Retinal pigment epithelial cell (primary cell): ENCODE measurements around the gene REG1B.

Experiments
- DNase-seq: peaks from one replicate; pipeline ENCODE4 v3.0.0-alpha.2; 2010; ENCODE audit warnings: low read depth
- H3K4me3 ChIP-seq: 2 replicates; pipeline ENCODE4 v1.5.1; 2011; ENCODE audit warnings: mild to moderate bottlenecking, low read length, control low read depth, moderate library complexity
- TF ChIP-seq, protein P1 (sequence below): conservative IDR thresholded peaks from 2 replicates; pipeline ENCODE4 v1.5.1; 2011; ENCODE audit warnings: low read depth, low read length, control low read depth, inconsistent platforms

The REG1B gene, protein sequence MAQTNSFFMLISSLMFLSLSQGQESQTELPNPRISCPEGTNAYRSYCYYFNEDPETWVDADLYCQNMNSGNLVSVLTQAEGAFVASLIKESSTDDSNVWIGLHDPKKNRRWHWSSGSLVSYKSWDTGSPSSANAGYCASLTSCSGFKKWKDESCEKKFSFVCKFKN

DNA sequence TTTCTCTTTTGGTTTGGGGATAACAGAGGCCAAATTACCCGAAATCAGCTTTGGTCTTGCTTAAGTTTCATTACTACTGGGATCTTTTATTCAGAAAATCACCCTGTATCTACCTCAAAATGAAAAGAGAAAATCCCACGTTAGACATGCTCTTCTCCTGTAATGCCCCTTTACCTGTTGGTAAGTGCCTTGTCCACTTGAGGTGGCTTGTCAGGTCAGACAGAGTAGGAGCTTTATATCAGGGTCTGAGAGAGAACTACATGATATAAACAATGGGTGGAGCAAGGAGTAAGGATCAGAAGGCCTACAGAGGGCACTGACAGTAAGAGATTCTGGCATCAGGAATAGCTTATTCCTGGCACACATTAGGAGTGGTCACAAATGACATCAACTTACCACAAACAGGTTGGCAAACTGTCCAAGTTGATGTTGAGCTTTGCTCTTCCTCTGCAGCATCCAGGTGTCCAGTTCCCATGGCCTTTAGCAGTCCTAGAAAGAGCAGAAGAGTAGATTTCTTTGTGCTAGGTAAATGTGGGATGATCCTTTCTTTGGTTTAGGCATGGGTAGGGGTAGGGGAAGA lies at the start of gene REG1B:
TSS of gene REG1B (minus strand) at position 209 of the 580 bp plus-strand sequence. CDS start 381 bp downstream, outside the sequence.
- no peak within 1 kb of the TSS for H3K4me3 ChIP-seq
- TF ChIP-seq, protein P1, sequence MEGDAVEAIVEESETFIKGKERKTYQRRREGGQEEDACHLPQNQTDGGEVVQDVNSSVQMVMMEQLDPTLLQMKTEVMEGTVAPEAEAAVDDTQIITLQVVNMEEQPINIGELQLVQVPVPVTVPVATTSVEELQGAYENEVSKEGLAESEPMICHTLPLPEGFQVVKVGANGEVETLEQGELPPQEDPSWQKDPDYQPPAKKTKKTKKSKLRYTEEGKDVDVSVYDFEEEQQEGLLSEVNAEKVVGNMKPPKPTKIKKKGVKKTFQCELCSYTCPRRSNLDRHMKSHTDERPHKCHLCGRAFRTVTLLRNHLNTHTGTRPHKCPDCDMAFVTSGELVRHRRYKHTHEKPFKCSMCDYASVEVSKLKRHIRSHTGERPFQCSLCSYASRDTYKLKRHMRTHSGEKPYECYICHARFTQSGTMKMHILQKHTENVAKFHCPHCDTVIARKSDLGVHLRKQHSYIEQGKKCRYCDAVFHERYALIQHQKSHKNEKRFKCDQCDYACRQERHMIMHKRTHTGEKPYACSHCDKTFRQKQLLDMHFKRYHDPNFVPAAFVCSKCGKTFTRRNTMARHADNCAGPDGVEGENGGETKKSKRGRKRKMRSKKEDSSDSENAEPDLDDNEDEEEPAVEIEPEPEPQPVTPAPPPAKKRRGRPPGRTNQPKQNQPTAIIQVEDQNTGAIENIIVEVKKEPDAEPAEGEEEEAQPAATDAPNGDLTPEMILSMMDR, result no peak
- no peak for DNase-seq

DNA sequence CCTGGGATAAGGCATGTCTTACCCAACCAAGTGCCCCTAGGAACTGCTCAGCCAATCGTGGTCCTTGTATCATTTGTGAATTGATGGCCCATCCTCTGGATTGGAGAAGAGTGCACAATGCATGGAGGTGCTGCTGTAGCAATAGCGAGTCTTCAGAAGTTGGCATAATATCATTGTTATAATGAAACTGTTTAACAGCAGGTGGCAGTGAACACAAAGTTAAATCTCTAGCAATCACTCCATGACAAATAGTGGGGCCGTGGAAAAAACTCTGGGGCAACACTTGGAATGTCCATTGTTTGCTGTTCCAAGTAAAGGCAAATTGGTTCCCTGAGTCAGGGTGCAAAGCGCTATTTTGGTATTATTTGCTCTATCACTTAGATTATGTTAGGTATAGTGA lies 43.9 kb upstream of the REG1B start:
- no peak for DNase-seq
- H3K4me3 ChIP-seq, result no peak overlapping the region
- TF ChIP-seq, protein P1, result no peak

DNA sequence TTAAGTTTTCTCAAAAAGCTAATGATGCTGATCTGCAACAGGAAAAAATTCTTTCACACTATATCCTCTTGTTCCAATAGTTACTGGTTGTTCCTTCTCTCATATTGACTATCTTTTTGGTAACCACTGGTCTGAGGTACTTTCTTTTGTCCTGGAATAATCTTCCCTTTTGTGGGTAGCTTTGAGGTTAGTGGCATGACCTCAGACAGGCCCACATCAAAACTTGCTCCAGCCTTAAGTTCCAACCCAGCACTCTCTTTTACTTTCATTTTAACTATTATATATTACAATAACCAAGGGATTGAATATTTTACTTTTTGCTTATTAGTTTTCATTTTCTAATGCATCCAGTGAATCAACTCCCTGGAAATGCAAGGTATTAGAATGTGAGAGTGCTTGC lies 42.0 kb upstream of the REG1B start:
- DNase-seq, result no peak
- TF ChIP-seq, protein P1, result no peak
- H3K4me3 ChIP-seq, result no peak overlapping the region

DNA sequence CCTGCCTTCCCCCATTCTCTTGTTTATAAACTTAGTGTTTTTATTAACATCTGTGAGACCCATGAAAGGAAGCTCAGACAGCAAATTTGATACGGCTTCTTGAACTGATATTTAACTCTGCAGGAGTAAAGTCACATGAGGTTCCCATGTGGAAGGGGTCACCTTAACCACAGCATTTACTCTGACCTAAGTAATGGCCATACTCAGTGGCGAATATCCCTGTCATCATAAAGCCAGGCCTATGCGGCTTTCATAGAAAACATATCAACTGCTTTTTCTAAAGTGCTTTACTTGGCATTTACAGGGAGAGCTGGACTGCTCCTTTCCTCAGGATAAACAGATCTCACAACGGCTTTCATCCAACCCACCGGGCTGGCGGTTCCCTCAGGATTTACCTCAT lies 41.5 kb upstream of the REG1B start:
- H3K4me3 ChIP-seq, result no peak overlapping the region
- TF ChIP-seq, protein P1, result no peak
- no peak for DNase-seq

DNA sequence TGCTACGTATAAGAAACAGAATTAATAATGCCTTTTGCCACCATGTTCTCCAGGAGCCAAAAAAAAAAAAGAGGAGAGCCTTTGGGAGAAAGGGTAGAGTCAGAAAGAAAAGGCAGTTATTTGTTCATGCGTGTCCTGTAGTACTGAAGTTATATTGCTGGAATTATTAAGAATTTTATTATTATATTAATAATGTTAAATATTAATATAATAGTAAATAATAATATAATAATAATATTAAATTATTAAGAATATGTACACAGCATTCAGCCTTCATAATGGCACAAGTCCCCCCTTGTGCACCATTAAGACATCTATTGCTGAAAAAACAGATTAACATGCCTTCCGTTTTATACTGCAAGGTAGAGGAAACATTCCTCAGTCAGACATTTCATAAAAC lies 40.6 kb upstream of the REG1B start:
- TF ChIP-seq, protein P1, result no peak
- H3K4me3 ChIP-seq, result no peak overlapping the region
- DNase-seq, result no peak

DNA sequence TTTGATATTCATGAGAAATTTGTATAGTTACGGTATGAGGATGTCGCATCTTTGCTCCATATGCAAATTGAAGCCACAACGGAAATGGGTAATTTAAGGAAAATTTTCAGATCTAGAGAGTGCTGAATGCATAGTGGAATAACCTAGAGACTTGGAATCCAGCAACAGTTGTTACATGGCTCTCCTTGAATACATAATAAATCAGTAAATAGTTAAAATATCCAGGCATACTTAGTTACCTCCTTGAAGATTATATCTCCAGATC lies 37.9 kb upstream of the REG1B start:
- TF ChIP-seq, protein P1, result no peak
- H3K4me3 ChIP-seq, result no peak overlapping the region
- DNase-seq, result no peak

DNA sequence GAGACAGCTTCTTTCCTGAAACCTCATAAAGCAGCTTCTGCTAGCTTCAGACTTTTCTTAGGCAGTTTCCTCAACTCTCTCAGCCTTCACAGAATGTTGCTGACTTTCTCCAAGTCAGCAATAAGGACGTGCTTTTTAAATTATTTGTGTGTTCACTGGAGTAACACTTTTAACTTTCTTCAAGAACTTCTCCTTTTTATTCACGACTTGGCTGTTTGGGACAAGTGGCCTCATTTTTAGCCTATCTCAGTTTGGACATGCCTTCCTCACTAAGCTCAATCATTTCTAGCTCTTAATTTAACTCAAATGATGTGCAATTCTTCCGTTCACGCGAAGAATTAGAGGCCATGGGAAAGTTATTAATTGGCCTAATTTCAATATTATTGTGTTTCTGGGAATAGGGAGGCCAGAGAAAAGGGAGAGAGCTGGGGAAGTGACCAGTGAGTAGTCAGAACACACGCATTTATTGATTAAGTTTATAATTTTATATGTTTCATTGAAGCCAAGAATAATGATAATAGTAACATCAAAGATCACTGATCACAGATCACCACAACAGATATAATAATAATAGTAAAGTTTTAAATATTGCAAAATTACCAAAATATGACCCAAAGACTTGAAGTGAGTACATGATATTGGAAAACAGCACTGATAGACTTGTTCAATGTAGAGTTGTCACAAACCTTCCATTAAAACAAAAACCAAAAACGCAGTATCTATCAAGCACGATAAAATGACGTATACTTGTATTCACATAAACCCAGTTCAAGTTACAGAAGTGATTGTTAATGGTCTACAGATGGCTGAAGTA lies 37.3 kb upstream of the REG1B start:
- TF ChIP-seq, protein P1, result no peak
- no peak for DNase-seq
- no peak overlapping the region for H3K4me3 ChIP-seq
